Fibroblast of lung (primary cell): ENCODE data around the gene GPC5. TPM values are rescaled to one million over a fixed set of nuclear protein-coding genes. Genes with fewer than 3 reads are reported as not detected.

ENCODE experiments used
- DNase-seq, 2 donors: peaks; one replicate each; pipeline versions ENCODE4 v3.0.0 to v3.0.0-alpha.2; 2010; ENCODE audit warnings: low read depth in 2 of 2
- H2AFZ ChIP-seq: 2 replicates; pipeline ENCODE4 v1.5.1; 2012; ENCODE audit warnings: low read length, control low read depth, inconsistent platforms
- H3K27ac ChIP-seq: 2 replicates; pipeline ENCODE4 v1.5.1; 2011; ENCODE audit warnings: low read length, control low read depth; ENCODE audit not compliant: insufficient read depth
- H3K27me3 ChIP-seq: 2 replicates; pipeline ENCODE4 v1.5.1; 2011; ENCODE audit warnings: mild to moderate bottlenecking, low read length; ENCODE audit not compliant: control insufficient read depth, insufficient read depth
- H3K36me3 ChIP-seq: 2 replicates; pipeline ENCODE4 v1.5.1; 2011; ENCODE audit warnings: low read length; ENCODE audit not compliant: control insufficient read depth, insufficient read depth
- H3K4me1 ChIP-seq: 2 replicates; pipeline ENCODE4 v1.5.1; 2011; ENCODE audit warnings: low read length; ENCODE audit not compliant: control insufficient read depth, insufficient read depth; ENCODE audit errors: extremely low read depth
- H3K4me2 ChIP-seq: 2 replicates; pipeline ENCODE4 v1.5.1; 2011; ENCODE audit warnings: low read length, control low read depth; ENCODE audit not compliant: insufficient read depth; ENCODE audit errors: extremely low read depth
- H3K4me3 ChIP-seq, 4 experiments: fragments of 200-600 bp in 1 of 4; sonication (generic) in 1 of 4; replicated peaks in 1 of 4; 2 replicates each; pipeline ENCODE4 v1.5.1; 2011 to 2016; ENCODE audit warnings: low read length in 4 of 4, low read depth in 3 of 4, mild to moderate bottlenecking in 3 of 4, control low read depth in 2 of 4, inconsistent platforms in 1 of 4, mixed read lengths in 1 of 4; ENCODE audit not compliant: insufficient read depth in 1 of 4; ENCODE audit errors: control extremely low read depth in 1 of 4
- H3K79me2 ChIP-seq: 2 replicates; pipeline ENCODE4 v1.5.1; 2012; ENCODE audit warnings: mild to moderate bottlenecking, low read length, inconsistent platforms; ENCODE audit not compliant: control insufficient read depth, insufficient read depth
- H3K9ac ChIP-seq: 2 replicates; pipeline ENCODE4 v1.5.1; 2011; ENCODE audit warnings: mild to moderate bottlenecking, low read length, control low read depth; ENCODE audit not compliant: insufficient read depth
- H3K9me3 ChIP-seq: 2 replicates; pipeline ENCODE4 v1.5.1; 2012; ENCODE audit warnings: low read depth, low read length; ENCODE audit not compliant: control insufficient read depth, insufficient read depth
- H4K20me1 ChIP-seq: 2 replicates; pipeline ENCODE4 v1.5.1; 2011; ENCODE audit warnings: low read length; ENCODE audit not compliant: control insufficient read depth, insufficient read depth; ENCODE audit errors: extremely low read depth
- EZH2 ChIP-seq: IDR thresholded peaks from 2 replicates; pipeline ENCODE4 v1.5.1; 2012; ENCODE audit warnings: low read length, control low read depth, mild to moderate bottlenecking; ENCODE audit errors: missing control alignments
- polyA plus RNA-seq, 2 donors: library from polyadenylated mRNA; depleted of rRNA in 1 of 2; stranded (reverse) in 1 of 2; unstranded in 1 of 2; fragments of >200 nt; gene quantifications; 2 replicates each; pipeline ENCODE4 v1.2.1, GENCODE V29; 2011 to 2012; ENCODE audit warnings: missing spikeins in 1 of 2
- total RNA-seq: library from RNA; depleted of rRNA; stranded (reverse); fragments of >200 nt; gene quantifications from 2 replicates; pipeline ENCODE4 v1.2.1, GENCODE V29; 2014
- TF ChIP-seq, protein P1 (sequence below), 2 donors: IDR thresholded peaks in 1 of 2; conservative IDR thresholded peaks in 1 of 2; 1 replicate in 1 of 2; 2 replicates in 1 of 2; pipeline ENCODE4 v1.5.1; 2011 to 2012; ENCODE audit warnings: low read length in 2 of 2, control low read depth in 1 of 2, inconsistent platforms in 1 of 2, low read depth in 1 of 2, mild to moderate bottlenecking in 1 of 2

GPC5 gene
- total and polyA plus RNA-seq, 2 donors (not counting 1 experiment from before 2014, with no cell fraction given), result 0.17 TPM; not detected in 1

DNA sequence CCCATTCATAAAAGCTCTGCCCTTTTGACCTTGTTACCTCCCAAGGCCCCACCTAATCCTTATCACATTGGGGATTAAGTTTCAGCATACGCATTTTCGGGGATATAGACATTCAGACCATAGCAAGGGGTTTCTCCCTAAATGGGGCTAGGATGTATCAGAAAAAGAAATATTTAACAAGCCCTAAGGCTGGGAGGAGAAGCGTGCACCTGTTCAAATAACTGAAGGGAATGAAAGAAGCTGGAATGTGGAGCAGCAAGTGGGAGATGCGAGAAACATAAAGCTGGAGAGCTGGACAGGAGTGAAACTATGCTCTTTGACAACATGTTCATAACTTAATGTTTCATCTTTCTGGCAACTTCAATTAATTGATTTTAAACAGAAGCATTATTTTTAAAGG is 1016.4 kb downstream of the GPC5 start:
- no peak overlapping the region for H2AFZ ChIP-seq
- H3K4me1 ChIP-seq, result no peaks in the 10 kb centered on the region
- no peaks in the 10 kb centered on the region for H4K20me1 ChIP-seq
- no peaks in the 10 kb centered on the region for H3K9me3 ChIP-seq
- no peak for DNase-seq
- no peak overlapping the region for H3K27ac ChIP-seq
- H3K4me3 ChIP-seq, result no peak overlapping the region
- H3K9ac ChIP-seq, result no peak overlapping the region
- H3K27me3 ChIP-seq, result no peaks in the 10 kb centered on the region
- H3K36me3 ChIP-seq, result no peaks in the 10 kb centered on the region
- H3K79me2 ChIP-seq, result no peaks in the 10 kb centered on the region
- TF ChIP-seq EZH2, result no peak
- TF ChIP-seq, protein P1, sequence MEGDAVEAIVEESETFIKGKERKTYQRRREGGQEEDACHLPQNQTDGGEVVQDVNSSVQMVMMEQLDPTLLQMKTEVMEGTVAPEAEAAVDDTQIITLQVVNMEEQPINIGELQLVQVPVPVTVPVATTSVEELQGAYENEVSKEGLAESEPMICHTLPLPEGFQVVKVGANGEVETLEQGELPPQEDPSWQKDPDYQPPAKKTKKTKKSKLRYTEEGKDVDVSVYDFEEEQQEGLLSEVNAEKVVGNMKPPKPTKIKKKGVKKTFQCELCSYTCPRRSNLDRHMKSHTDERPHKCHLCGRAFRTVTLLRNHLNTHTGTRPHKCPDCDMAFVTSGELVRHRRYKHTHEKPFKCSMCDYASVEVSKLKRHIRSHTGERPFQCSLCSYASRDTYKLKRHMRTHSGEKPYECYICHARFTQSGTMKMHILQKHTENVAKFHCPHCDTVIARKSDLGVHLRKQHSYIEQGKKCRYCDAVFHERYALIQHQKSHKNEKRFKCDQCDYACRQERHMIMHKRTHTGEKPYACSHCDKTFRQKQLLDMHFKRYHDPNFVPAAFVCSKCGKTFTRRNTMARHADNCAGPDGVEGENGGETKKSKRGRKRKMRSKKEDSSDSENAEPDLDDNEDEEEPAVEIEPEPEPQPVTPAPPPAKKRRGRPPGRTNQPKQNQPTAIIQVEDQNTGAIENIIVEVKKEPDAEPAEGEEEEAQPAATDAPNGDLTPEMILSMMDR (conservative IDR thresholded peaks at IDR 0.05 in 1 of 2, IDR thresholded peaks at IDR 0.05 in 1 of 2; ENCODE audit: low read depth in 1 of 2, low read length in 2 of 2), result no peak
- no peak overlapping the region for H3K4me2 ChIP-seq

DNA sequence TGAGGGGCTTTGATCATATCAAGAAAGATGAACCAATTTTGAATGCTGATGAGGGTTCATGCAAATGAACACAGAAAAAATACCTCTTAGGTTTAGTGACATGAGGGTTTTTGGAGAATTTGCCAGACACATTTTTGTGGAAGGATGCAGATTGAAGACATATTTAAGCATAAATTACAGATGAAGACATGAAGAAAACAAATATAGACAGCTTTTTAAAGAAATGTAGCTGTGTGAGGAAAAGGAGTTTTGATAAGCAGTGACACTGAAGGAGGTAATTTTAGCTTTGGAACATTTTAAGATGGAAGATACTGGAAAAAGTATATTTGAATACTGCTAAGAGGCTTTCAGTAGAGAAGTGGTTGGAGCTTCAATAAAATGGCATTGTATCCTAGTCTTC is 1017.4 kb downstream of the GPC5 start:
- no peak for TF ChIP-seq EZH2
- TF ChIP-seq, protein P1 (conservative IDR thresholded peaks at IDR 0.05 in 1 of 2, IDR thresholded peaks at IDR 0.05 in 1 of 2; ENCODE audit: low read depth in 1 of 2, low read length in 2 of 2), result no peak
- H2AFZ ChIP-seq, result no peak overlapping the region

DNA sequence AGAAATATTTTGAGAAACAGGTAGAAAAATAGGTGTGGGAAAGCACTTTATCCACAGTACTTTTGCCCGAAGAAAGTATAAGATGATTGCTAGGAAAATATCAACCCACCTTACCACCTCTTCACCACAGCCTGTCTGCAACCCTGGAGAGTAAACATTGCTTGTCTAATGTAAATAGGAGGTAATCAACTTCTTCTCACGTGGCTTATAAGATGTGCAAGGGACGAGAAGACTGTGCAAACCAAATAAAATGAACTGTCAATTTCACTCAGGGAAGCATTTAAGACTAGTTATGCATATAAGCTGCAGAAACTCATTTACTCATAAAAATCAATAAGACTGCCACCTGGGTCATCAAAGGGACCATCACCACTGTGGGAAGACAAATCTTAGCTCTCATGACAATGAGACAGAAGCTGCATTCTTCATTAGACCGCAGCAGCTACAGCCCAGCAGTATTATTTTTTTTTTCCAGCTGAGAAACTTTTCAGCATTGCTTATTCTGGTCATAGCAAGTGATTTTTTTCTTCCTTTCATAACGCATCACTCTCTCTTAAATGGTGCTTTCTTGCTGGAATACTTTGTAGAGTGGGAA is 1020.5 kb downstream of the GPC5 start:
- TF ChIP-seq, protein P1 (conservative IDR thresholded peaks at IDR 0.05 in 1 of 2, IDR thresholded peaks at IDR 0.05 in 1 of 2; ENCODE audit: low read depth in 1 of 2, low read length in 2 of 2), result no peak
- TF ChIP-seq EZH2, result no peak
- Histone ChIP-seq H3K36me3 (no peaks in the 10 kb centered on the region), H3K27me3 (no peaks in the 10 kb centered on the region), H3K4me3 (no peak overlapping the region), H3K9me3 (no peaks in the 10 kb centered on the region), H3K4me1 (no peaks in the 10 kb centered on the region), H3K4me2 (no peak overlapping the region), H4K20me1 (no peaks in the 10 kb centered on the region), H3K27ac (no peak overlapping the region), H3K9ac (no peak overlapping the region), H2AFZ (no peak overlapping the region), H3K79me2 (no peaks in the 10 kb centered on the region)
- DNase-seq, result no peak

More for the DNA sequence above, 1017.4 kb downstream of the GPC5 start:
- Histone ChIP-seq H4K20me1 (no peaks in the 10 kb centered on the region), H3K36me3 (no peaks in the 10 kb centered on the region), H3K9me3 (no peaks in the 10 kb centered on the region), H3K9ac (no peak overlapping the region), H3K4me1 (no peaks in the 10 kb centered on the region), H3K79me2 (no peaks in the 10 kb centered on the region), H3K27me3 (no peaks in the 10 kb centered on the region), H3K4me3 (no peak overlapping the region), H3K4me2 (no peak overlapping the region), H3K27ac (no peak overlapping the region)
- no peak for DNase-seq
